ENCODE results near the gene PDSS2.

DNA sequence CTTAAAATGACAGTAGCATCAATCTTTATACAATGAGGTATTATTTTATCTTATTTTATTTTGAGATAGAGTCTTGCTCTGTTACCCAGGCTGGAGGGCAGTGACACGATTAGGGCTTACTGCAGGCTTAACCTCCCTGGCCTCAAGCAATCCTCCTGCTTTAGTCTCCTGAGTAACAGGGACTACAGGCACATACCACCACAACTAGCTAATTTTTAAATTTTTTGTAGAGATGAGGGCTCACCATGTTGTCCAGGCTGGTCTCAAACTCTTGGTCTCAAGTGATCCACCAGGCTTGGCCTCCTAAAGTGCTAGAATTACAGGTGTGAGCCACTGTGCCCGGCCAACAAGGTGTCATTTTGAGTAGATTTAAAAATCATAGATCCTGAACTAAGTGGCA, 125.9 kb downstream of the PDSS2 start:
- TF ChIP-seq, protein P1, sequence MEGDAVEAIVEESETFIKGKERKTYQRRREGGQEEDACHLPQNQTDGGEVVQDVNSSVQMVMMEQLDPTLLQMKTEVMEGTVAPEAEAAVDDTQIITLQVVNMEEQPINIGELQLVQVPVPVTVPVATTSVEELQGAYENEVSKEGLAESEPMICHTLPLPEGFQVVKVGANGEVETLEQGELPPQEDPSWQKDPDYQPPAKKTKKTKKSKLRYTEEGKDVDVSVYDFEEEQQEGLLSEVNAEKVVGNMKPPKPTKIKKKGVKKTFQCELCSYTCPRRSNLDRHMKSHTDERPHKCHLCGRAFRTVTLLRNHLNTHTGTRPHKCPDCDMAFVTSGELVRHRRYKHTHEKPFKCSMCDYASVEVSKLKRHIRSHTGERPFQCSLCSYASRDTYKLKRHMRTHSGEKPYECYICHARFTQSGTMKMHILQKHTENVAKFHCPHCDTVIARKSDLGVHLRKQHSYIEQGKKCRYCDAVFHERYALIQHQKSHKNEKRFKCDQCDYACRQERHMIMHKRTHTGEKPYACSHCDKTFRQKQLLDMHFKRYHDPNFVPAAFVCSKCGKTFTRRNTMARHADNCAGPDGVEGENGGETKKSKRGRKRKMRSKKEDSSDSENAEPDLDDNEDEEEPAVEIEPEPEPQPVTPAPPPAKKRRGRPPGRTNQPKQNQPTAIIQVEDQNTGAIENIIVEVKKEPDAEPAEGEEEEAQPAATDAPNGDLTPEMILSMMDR (IDR thresholded peaks at IDR 0.05; ENCODE audit: low read depth, low read length), result no peak
- no peak for TF ChIP-seq EZH2phosphoT487 (IDR thresholded peaks at IDR 0.05; ENCODE audit: low read depth)
